Fibroblast of the aortic adventitia (primary cell): Measurements from ENCODE around the gene C13orf42. TPM values are rescaled to one million over a fixed set of nuclear protein-coding genes. Genes with fewer than 3 reads are reported as not detected.

Experiments
- DNase-seq: peaks from one replicate; pipeline ENCODE4 v3.0.0-alpha.2; 2010; ENCODE audit warnings: low read depth
- H3K4me3 ChIP-seq: 2 replicates; pipeline ENCODE4 v1.5.1; 2011; ENCODE audit warnings: low read depth, mild to moderate bottlenecking, control low read depth, low read length, moderate library complexity
- CTCF ChIP-seq: IDR thresholded peaks from 2 replicates; pipeline ENCODE4 v1.5.1; 2011; ENCODE audit warnings: mild to moderate bottlenecking, low read length, control low read depth, inconsistent platforms; ENCODE audit not compliant: insufficient read depth
- total RNA-seq: library from RNA; depleted of rRNA; stranded (reverse); fragments of >200 nt; gene quantifications from 2 replicates; pipeline ENCODE4 v1.2.3, GENCODE V29; 2012; ENCODE audit warnings: low replicate concordance

The C13orf42 gene
- total RNA-seq = not detected in 2 replicates

- no peak within 1 kb of the TSS for H3K4me3 ChIP-seq
- no peak for TF ChIP-seq CTCF
- no peak for DNase-seq
These were observed at the start of gene C13orf42 for GRCh38 chr13:51111174-51111573. TSS of gene C13orf42 (minus strand) at chr13:51111274. CDS start at chr13:51111209, 65 bp downstream.

GRCh38 chr13:51158880-51159518 is 47.9 kb upstream of the C13orf42 start:
- no peak for TF ChIP-seq CTCF
- H3K4me3 ChIP-seq = no peak overlapping the region
- peak; percentile 52 for DNase-seq

DNA sequence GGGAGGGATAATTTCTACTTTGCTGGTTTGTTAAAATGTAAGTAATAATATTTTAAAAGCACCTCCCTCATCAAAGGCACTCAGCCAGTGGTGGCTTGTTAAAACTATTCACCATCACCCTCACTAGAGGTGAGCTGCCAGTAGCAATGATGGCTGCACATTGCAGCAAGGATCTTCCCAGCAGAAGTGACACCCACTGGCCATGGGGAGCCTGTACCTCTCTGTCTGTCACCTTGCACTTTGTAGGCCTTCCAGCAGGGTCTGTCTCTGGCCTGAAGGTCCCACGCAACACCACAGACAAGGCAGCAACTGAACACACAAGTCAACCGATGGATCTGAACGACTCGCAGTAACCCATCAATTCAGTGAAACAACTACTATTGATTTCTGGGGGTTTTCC is 47.3 kb upstream of the C13orf42 start:
- no peak for DNase-seq
- no peak for TF ChIP-seq CTCF
- no peak overlapping the region for H3K4me3 ChIP-seq

GRCh38 chr13:51156648-51157047 is 45.6 kb upstream of the C13orf42 start:
- no peak overlapping the region for H3K4me3 ChIP-seq
- TF ChIP-seq CTCF = no peak
- no peak for DNase-seq

DNA sequence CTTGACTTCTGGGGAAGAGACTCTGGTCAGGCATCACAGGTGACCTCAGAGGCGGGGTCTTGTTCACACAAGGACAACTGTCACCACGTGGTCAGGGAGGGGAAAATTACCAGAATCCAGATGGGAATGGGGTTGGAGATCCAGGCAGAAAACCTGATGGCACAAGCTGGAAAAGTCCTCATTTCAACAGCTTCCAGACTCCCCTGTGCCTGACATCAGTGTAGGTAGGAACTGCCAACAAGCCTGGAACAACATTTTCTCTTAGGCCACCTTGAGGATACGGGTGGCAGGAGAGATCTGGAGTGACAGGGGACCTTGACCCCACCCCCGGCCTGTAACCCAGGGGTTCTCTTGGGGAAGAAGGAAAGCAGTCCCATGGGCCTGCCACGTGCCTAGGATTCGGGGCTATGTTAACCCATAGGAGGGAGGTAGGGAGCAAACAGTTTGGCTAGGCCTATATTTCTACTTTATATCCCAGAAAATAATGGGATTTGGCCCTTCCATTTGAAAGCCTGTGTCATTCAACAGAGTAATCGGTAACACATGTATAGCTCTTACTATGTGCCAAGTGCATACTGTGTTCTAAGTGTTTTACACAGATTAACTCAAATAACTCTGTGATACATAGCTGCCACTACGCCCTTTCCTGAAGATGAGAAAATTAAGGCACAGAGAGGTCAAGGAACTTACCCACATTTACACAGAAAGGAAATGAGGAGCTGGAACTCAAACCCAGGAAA is 44.9 kb upstream of the C13orf42 start:
- H3K4me3 ChIP-seq = no peak overlapping the region
- no peak for TF ChIP-seq CTCF
- no peak for DNase-seq

- DNase-seq = no peak
- no peak for TF ChIP-seq CTCF
- no peak overlapping the region for H3K4me3 ChIP-seq
These were observed 44.1 kb upstream of the C13orf42 start for GRCh38 chr13:51155161-51155560.
